ENCODE data around the gene ABCC10.

- TF ChIP-seq, protein P1, sequence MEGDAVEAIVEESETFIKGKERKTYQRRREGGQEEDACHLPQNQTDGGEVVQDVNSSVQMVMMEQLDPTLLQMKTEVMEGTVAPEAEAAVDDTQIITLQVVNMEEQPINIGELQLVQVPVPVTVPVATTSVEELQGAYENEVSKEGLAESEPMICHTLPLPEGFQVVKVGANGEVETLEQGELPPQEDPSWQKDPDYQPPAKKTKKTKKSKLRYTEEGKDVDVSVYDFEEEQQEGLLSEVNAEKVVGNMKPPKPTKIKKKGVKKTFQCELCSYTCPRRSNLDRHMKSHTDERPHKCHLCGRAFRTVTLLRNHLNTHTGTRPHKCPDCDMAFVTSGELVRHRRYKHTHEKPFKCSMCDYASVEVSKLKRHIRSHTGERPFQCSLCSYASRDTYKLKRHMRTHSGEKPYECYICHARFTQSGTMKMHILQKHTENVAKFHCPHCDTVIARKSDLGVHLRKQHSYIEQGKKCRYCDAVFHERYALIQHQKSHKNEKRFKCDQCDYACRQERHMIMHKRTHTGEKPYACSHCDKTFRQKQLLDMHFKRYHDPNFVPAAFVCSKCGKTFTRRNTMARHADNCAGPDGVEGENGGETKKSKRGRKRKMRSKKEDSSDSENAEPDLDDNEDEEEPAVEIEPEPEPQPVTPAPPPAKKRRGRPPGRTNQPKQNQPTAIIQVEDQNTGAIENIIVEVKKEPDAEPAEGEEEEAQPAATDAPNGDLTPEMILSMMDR (IDR thresholded peaks at IDR 0.05), result no peak
- TF ChIP-seq EP300 (IDR thresholded peaks at IDR 0.05), result no peak
- no peak for TF ChIP-seq POLR2A (IDR thresholded peaks at IDR 0.05)
- no peak for TF ChIP-seq POLR2AphosphoS5 (IDR thresholded peaks at IDR 0.05)
Measured at GRCh38 chr6:43428874-43429273, 1.5 kb downstream of the ABCC10 start.

Measured in upper lobe of left lung (tissue), 4 donors.